SK-N-SH (cell line): ENCODE measurements around the gene TYROBP. TPM values are rescaled to one million over a fixed set of nuclear protein-coding genes. Genes with fewer than 3 reads are reported as not detected.

Experiments used
- CTCF ChIA-PET: fragments of 300-600, 350-600 bp; formaldehyde crosslinking; extraction: SDS; loops from one replicate; lab custom pipeline; 2021; lab: Yijun Ruan, JAX
- POLR2A ChIA-PET: fragments of 350-600 bp; sonication (Branson Sonifier 250); formaldehyde crosslinking; extraction: SDS; loops from one replicate; lab custom pipeline; 2020; ENCODE audit warnings: antibody characterized with exemption, inconsistent platforms; lab: Yijun Ruan, JAX
- DNase-seq: peaks from one replicate; pipeline ENCODE4 v3.0.0; 2012
- H2AFZ ChIP-seq: fragments of 200-600 bp; sonication (generic); 2 replicates; pipeline ENCODE4 v1.8.1; 2016; ENCODE audit warnings: antibody characterized with exemption, mild to moderate bottlenecking, low read depth
- H3F3A ChIP-seq: fragments of 200-600 bp; sonication (generic); replicated peaks from 2 replicates; pipeline ENCODE3; 2016; ENCODE audit warnings: antibody characterized with exemption, mild to moderate bottlenecking; ENCODE audit not compliant: insufficient read depth
- H3K27ac ChIP-seq, 2 experiments: fragments of 200-500 bp in 1 of 2; fragments of 200-600 bp in 1 of 2; sonication (Bioruptor generic) in 1 of 2; sonication (generic), shearing (Covaris generic) in 1 of 2; 2 replicates each; pipeline versions ENCODE4 v1.5.1 to v1.6.1; 2014 to 2016; ENCODE audit warnings: low read depth in 2 of 2, inconsistent platforms in 1 of 2, low read length in 1 of 2, mild to moderate bottlenecking in 1 of 2, mixed read lengths in 1 of 2
- H3K27me3 ChIP-seq: fragments of 200-600 bp; sonication (generic), shearing (Covaris generic); 2 replicates; pipeline ENCODE4 v1.6.1; 2016; ENCODE audit warnings: mixed run types; ENCODE audit not compliant: insufficient read depth
- H3K36me3 ChIP-seq, 2 experiments: fragments of 200-500 bp in 1 of 2; fragments of 200-600 bp in 1 of 2; sonication (Bioruptor generic) in 1 of 2; sonication (generic) in 1 of 2; replicated peaks in 1 of 2; 2 replicates each; pipeline versions ENCODE3 to v1.5.1; 2014 to 2016; ENCODE audit warnings: low read length in 1 of 2, mild to moderate bottlenecking in 1 of 2; ENCODE audit not compliant: insufficient read depth in 2 of 2, control insufficient read depth in 1 of 2
- H3K4me1 ChIP-seq, 2 experiments: fragments of 200-500 bp in 1 of 2; fragments of 200-600 bp in 1 of 2; sonication (Bioruptor generic) in 1 of 2; sonication (generic), shearing (Covaris generic) in 1 of 2; 2 replicates each; pipeline versions ENCODE4 v1.5.1 to v1.6.1; 2014 to 2016; ENCODE audit warnings: low read depth in 1 of 2, low read length in 1 of 2, mixed run types in 1 of 2; ENCODE audit not compliant: insufficient read depth in 2 of 2, control insufficient read depth in 1 of 2
- H3K4me2 ChIP-seq: fragments of 200-600 bp; sonication (generic), shearing (Covaris generic); 2 replicates; pipeline ENCODE4 v1.6.1; 2017; ENCODE audit warnings: mixed run types
- H3K4me3 ChIP-seq, 2 experiments: fragments of 200-500 bp in 1 of 2; fragments of 200-600 bp in 1 of 2; sonication (Bioruptor generic) in 1 of 2; sonication (generic), shearing (Covaris generic) in 1 of 2; 2 replicates each; pipeline versions ENCODE4 v1.5.1 to v1.8.1; 2014 to 2016; ENCODE audit warnings: low read depth in 2 of 2, inconsistent platforms in 1 of 2, low read length in 1 of 2, mild to moderate bottlenecking in 1 of 2, mixed read lengths in 1 of 2, moderate library complexity in 1 of 2
- H3K79me2 ChIP-seq: fragments of 200-600 bp; sonication (generic); 2 replicates; pipeline ENCODE4 v1.8.1; 2017; ENCODE audit warnings: mild to moderate bottlenecking; ENCODE audit not compliant: insufficient read depth
- H3K9ac ChIP-seq: fragments of 200-600 bp; sonication (generic); 2 replicates; pipeline ENCODE4 v1.6.1; 2017; ENCODE audit warnings: mixed run types
- H3K9me2 ChIP-seq: fragments of 200-600 bp; sonication (generic); 2 replicates; pipeline ENCODE4 v1.6.1; 2017; ENCODE audit warnings: mixed run types
- H3K9me3 ChIP-seq: fragments of 200-600 bp; sonication (generic); 2 replicates; pipeline ENCODE4 v1.6.1; 2017; ENCODE audit warnings: mixed run types, mild to moderate bottlenecking, moderate library complexity
- H4K20me1 ChIP-seq: fragments of 200-600 bp; sonication (generic); 2 replicates; pipeline ENCODE4 v1.6.1; 2017; ENCODE audit warnings: mild to moderate bottlenecking, mixed run types; ENCODE audit not compliant: insufficient read depth
- CHD2 ChIP-seq: fragments of 150-350 bp; IDR thresholded peaks from 2 replicates; pipeline ENCODE4 v1.6.1; 2018; ENCODE audit warnings: low read length; ENCODE audit not compliant: partially characterized antibody
- CTCF ChIP-seq: fragments of 200-600 bp; sonication (generic); IDR thresholded peaks from 2 replicates; pipeline ENCODE4 v1.6.1; 2017; ENCODE audit warnings: antibody characterized with exemption, mild to moderate bottlenecking, moderate library complexity
- ELF1 ChIP-seq: IDR thresholded peaks from 2 replicates; pipeline ENCODE4 v1.4.0; 2012
- FOSL2 ChIP-seq: IDR thresholded peaks from 2 replicates; pipeline ENCODE4 v1.4.0; 2012; ENCODE audit warnings: low read depth, mild to moderate bottlenecking, moderate library complexity, borderline replicate concordance
- FOXJ3 ChIP-seq: sonication (generic); formaldehyde crosslinking; IDR thresholded peaks from 2 replicates; pipeline ENCODE4 v1.5.1; 2020; ENCODE audit warnings: mild to moderate bottlenecking, missing genetic modification reagents
- FOXM1 ChIP-seq: IDR thresholded peaks from 2 replicates; pipeline ENCODE4 v1.4.0; 2012; ENCODE audit warnings: low read depth, mild to moderate bottlenecking
- GABPA ChIP-seq: IDR thresholded peaks from 2 replicates; pipeline ENCODE4 v1.4.0; 2012; ENCODE audit warnings: low read depth, mild to moderate bottlenecking
- IRF3 ChIP-seq: fragments of 150-350 bp; IDR thresholded peaks from 2 replicates; pipeline ENCODE4 v1.6.1; 2016; ENCODE audit warnings: mild to moderate bottlenecking, low read depth, low read length
- MEF2A ChIP-seq: IDR thresholded peaks from 2 replicates; pipeline ENCODE4 v1.4.0; 2012; ENCODE audit warnings: low read depth, borderline replicate concordance
- MXI1 ChIP-seq: IDR thresholded peaks from 2 replicates; pipeline ENCODE4 v1.6.1; 2012; ENCODE audit warnings: mild to moderate bottlenecking, low read depth, low read length, improper control_type of control experiment
- NFIC ChIP-seq: IDR thresholded peaks from 2 replicates; pipeline ENCODE4 v1.4.0; 2012; ENCODE audit warnings: borderline replicate concordance
- POLR2AphosphoS5 ChIP-seq: IDR thresholded peaks from 2 replicates; pipeline ENCODE4 v1.6.1; 2012; ENCODE audit warnings: low read depth, low read length
- RAD21 ChIP-seq: IDR thresholded peaks from 2 replicates; pipeline ENCODE4 v1.6.1; 2012; ENCODE audit warnings: mild to moderate bottlenecking, low read length
- RCOR1 ChIP-seq: fragments of 150-350 bp; IDR thresholded peaks from 2 replicates; pipeline ENCODE4 v1.6.1; 2017; ENCODE audit warnings: antibody characterized with exemption, low read length
- RFX5 ChIP-seq: IDR thresholded peaks from 2 replicates; pipeline ENCODE4 v1.6.1; 2012; ENCODE audit warnings: mild to moderate bottlenecking, improper control_type of control experiment, low read length
- RXRA ChIP-seq: IDR thresholded peaks from 2 replicates; pipeline ENCODE4 v1.4.0; 2012; ENCODE audit warnings: low read depth, mild to moderate bottlenecking, borderline replicate concordance
- SIN3A ChIP-seq: IDR thresholded peaks from 2 replicates; pipeline ENCODE4 v1.6.1; 2012; ENCODE audit warnings: low read depth, mild to moderate bottlenecking, low read length, moderate library complexity, borderline replicate concordance
- WGBS: methylation state at CpG from one replicate; pipeline ENCODE4 v1.1.6; 2017; ENCODE audit warnings: low lambda C conversion rate; 5-methylcytosine and 5-hydroxymethylcytosine counted together
- polyA plus RNA-seq, 3 experiments: library from polyadenylated mRNA; depleted of rRNA; stranded (reverse); fragments of >200 nt; gene quantifications; 2 replicates each; pipeline ENCODE4 v1.2.3, GENCODE V29; 2012

TYROBP gene
- polyA plus RNA-seq, 1 of the 3 experiments (the other 2 are of a cell fraction), result not detected

GRCh38 chr19:35879068-35879467, 29.0 kb downstream of the TYROBP start (continued):
- TF ChIP-seq RXRA (no peak), ELF1 (no peak), IRF3 (no peak), MEF2A (no peak)

GRCh38 chr19:35874392-35874930, 33.6 kb downstream of the TYROBP start:
- TF ChIP-seq RXRA (no peak), FOSL2 (no peak), ELF1 (no peak), RFX5 (no peak), RCOR1 (no peak), CHD2 (no peak), SIN3A (no peak), MXI1 (no peak), NFIC (no peak), GABPA (no peak), CTCF (no peak), FOXM1 (no peak), FOXJ3 (no peak), RAD21 (no peak), POLR2AphosphoS5 (no peak), MEF2A (no peak)
- CTCF ChIA-PET, result no interaction called here
- H3K79me2 ChIP-seq, result no peaks in the 10 kb centered on the region
- H3K4me3 ChIP-seq, result no peak overlapping the region
- H3K9me3 ChIP-seq, result no peaks in the 10 kb centered on the region
- peaks cover 0 to 3% of the 10 kb centered on the region in 2 experiments for H3K36me3 ChIP-seq
- no peaks in the 10 kb centered on the region for H4K20me1 ChIP-seq
- H3K27ac ChIP-seq, result no peak overlapping the region
- no peaks in the 10 kb centered on the region for H3F3A ChIP-seq
- POLR2A ChIA-PET, result no interaction called here
- H3K4me1 ChIP-seq, result peaks cover under 1% of the 10 kb centered on the region in 2 experiments; a peak in 1 of 4 replicates
- H3K9ac ChIP-seq, result no peak overlapping the region
- H3K4me2 ChIP-seq, result no peak overlapping the region
- 91% methylated on average over 28 of the region's 32 CpGs for WGBS
- H2AFZ ChIP-seq, result no peak overlapping the region
- H3K9me2 ChIP-seq, result no peaks in the 10 kb centered on the region
- no peaks in the 10 kb centered on the region for H3K27me3 ChIP-seq
- DNase-seq, result no peak
